Fibroblast of villous mesenchyme (primary cell): Measurements from ENCODE around the gene NTMT1. TPM values are rescaled to one million over a fixed set of nuclear protein-coding genes. Genes with fewer than 3 reads are reported as not detected.

Source experiments
- DNase-seq: peaks from one replicate; pipeline ENCODE4 v3.0.0-alpha.2; 2010; ENCODE audit warnings: low read depth
- H3K4me3 ChIP-seq: 2 replicates; pipeline ENCODE4 v1.5.1; 2011; ENCODE audit warnings: low read depth, mild to moderate bottlenecking, low read length
- CTCF ChIP-seq: IDR thresholded peaks from 2 replicates; pipeline ENCODE4 v1.5.1; 2012; ENCODE audit warnings: low read depth, mild to moderate bottlenecking, low read length; ENCODE audit not compliant: insufficient read depth
- total RNA-seq: library from RNA; depleted of rRNA; stranded (reverse); fragments of >200 nt; gene quantifications from 2 replicates; pipeline ENCODE4 v1.2.3, GENCODE V29; 2012

The NTMT1 gene
- total RNA-seq, 1 donor = 36.3 TPM

GRCh38 chr9:129626625-129627284 is 792 bp downstream of the NTMT1 start:
- peak overlapping the region; percentile 82 for H3K4me3 ChIP-seq
- DNase-seq = peak; percentile 72
- no peak for TF ChIP-seq CTCF

- peak; percentile 65 for DNase-seq
- no peak for TF ChIP-seq CTCF
- peak overlapping the region; percentile 82 for H3K4me3 ChIP-seq
These were observed 1.8 kb downstream of the NTMT1 start for GRCh38 chr9:129627556-129628440.

GRCh38 chr9:129628709-129629108 is 2.7 kb downstream of the NTMT1 start:
- TF ChIP-seq CTCF = no peak
- DNase-seq = no peak
- no peak overlapping the region for H3K4me3 ChIP-seq

- DNase-seq = no peak
- TF ChIP-seq CTCF = no peak
- no peak overlapping the region for H3K4me3 ChIP-seq
These were observed 3.4 kb downstream of the NTMT1 start for GRCh38 chr9:129629251-129629820.

GRCh38 chr9:129630967-129631673 is 5.2 kb downstream of the NTMT1 start:
- DNase-seq = no peak
- no peak for TF ChIP-seq CTCF
- no peak overlapping the region for H3K4me3 ChIP-seq

GRCh38 chr9:129631674-129632129 is 5.7 kb downstream of the NTMT1 start:
- H3K4me3 ChIP-seq = no peak overlapping the region
- no peak for DNase-seq
- TF ChIP-seq CTCF = no peak
